ENCODE measurements around the gene CCDC3. TPM values are rescaled to one million over a fixed set of nuclear protein-coding genes. Genes with fewer than 3 reads are reported as not detected.
A peak's percentile ranks its signal among the peaks of the same experiment; 100 is the strongest.

Gene CCDC3
- polyA plus RNA-seq, 1 donor, result 14.2 TPM

GRCh38 chr10:12925845-12926244 is 75.7 kb downstream of the CCDC3 start:
- no peak for DNase-seq

- no peak for DNase-seq
These were observed 76.6 kb downstream of the CCDC3 start for GRCh38 chr10:12924911-12925310.

DNA sequence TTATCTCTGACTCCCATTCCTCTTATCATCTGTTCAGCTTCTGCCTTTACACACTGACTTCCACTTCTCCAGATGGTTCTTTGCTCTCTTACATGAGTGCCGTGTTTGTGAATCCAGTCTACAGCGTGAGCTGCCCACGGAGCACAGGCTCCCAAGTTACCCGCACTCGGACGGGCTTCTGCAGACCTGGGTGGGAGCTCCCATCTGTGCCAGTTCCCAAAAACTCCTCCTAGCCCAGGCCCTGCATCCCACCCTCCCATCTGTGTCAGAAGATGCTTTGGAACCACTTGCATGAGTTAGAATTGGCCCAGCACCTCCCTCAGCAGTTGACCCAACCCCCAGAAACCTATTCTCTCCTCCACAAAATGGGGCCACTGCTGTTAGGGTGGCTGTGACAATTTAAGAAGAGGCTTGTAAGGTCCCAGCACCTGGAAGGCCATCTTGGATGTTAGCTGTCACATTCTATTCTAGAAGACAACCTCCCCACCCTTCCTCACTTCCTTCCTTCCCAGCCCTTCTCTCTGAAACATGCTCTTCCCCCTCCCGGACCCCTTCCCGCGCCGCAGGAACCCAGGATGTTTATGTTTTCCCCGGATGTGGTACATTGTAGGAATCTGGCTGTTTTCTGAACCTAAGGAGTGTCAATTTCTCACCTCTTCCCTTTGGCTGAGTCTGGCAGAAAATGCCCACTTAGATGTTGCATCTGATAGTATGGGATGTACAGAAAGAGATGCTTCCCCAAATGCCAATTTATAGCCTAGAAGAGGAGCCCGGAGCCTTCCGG is 79.2 kb downstream of the CCDC3 start:
- no peak for DNase-seq

DNA sequence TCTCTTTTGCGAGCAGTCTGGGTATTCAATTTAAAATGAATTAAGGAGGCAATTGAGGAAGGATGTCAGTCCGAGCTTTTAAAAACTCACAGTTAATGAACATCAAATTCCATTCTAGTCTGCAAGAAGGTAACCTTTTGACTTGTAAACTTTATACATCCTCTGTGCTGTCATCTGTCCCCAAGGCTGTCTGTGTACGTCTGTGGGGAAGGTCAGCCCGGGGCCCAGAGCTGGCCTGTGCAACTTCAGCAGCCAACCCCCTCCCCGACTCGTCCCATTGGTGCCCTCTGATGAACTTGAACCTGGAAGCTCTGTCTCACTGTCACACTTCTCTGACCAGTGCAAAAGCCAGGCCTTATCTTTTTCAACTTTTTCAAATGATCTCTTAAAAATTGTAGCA is 80.3 kb downstream of the CCDC3 start:
- no peak for DNase-seq

- DNase-seq, result no peak
These were observed 81.9 kb downstream of the CCDC3 start for GRCh38 chr10:12919574-12919973.

DNA sequence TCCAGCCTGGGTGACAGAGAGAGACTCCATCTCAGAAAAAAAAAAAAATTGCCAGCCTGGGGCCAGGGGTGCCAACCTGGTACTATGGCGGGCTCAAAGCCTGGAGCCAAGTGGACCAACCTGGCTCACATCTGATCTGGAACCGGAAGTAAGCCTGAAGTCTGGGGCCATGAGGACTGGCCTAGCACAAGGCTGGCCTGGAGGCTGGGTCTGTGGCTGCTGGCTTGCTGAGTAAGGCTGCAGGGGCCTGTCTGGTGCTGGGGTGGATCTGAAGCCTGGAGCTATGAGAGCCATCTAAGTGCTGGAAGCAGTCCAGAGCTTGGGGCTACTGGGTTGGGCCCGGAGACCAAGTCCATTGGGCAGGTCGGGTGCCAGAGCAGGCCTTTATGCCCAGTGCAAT is 84.9 kb downstream of the CCDC3 start:
- no peak for DNase-seq

GRCh38 chr10:12915637-12916168 is 85.8 kb downstream of the CCDC3 start:
- no peak for DNase-seq

- no peak for DNase-seq
These were observed 87.4 kb downstream of the CCDC3 start for GRCh38 chr10:12914111-12914510.

GRCh38 chr10:12911795-12912194 is 89.7 kb downstream of the CCDC3 start:
- DNase-seq, result no peak

- DNase-seq, result no peak
These were observed 90.7 kb downstream of the CCDC3 start for GRCh38 chr10:12910835-12911234.

DNA sequence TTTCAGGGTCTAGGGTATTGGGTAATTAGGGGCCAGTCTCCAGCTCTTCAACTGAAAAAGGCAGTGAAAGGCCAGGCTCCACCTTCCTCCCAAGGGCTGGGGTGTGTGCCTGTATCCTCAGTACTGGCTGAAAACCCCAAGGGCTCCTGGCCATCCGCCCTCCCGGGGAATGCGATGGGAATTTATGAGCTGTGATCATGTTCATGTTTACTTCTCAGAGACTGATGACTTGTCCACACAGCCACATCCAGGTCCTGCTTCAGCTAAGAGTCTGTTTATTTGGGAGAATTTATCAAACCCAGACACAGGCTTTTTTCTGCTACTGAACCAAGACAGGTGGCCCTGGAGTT is 91.7 kb downstream of the CCDC3 start:
- no peak for DNase-seq

DNA sequence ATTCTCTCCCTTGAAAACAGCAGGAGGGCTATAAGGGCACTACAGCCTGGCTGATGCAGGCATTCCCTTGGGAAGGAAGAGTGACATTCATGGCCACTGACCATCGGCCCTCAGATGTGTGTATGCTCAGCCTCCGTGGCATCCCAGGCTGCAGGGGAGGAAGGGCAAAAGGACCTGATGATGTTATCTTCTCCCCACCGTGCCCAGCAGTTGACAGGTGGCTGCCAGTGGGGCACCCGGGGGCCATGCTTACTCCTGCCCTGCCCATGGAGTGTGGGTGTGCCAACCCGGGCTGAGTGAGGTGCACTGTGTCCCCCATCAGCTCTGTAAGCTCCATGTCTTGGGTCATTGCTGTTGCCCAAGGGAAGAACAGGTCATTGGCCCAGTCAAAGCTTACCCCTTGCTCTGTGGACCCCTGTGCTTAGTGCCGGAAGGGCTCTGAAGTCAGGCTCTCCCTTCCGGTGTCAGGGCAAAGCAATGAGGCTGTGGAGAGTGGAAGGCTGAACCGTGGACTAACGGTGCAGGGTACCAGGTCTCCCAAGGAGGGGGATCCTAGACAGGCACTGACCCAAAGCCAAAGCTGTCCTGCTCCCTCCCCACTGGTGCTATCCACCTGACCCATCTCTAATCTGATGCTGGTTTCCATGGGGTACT is 92.2 kb downstream of the CCDC3 start:
- DNase-seq, result no peak

DNA sequence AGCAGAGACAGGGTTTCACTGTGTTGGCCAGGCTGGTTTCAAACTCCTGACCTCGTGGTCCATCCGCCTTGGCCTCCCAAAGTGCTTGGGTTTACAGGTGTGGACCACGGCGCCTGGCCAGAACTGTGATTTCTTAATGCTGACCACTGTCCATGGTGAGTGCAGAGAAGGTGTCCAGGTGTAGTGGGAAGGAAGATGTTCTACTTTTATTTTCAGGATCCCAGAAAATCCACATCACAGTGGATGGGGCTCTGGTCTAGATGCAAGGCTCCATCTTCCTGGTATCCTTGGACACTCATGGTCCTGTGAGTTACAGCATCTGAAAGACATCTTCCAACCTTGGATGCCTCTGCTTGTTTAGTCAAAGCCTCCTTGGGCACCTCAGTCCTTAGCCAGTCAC is 92.7 kb downstream of the CCDC3 start:
- no peak for DNase-seq

DNA sequence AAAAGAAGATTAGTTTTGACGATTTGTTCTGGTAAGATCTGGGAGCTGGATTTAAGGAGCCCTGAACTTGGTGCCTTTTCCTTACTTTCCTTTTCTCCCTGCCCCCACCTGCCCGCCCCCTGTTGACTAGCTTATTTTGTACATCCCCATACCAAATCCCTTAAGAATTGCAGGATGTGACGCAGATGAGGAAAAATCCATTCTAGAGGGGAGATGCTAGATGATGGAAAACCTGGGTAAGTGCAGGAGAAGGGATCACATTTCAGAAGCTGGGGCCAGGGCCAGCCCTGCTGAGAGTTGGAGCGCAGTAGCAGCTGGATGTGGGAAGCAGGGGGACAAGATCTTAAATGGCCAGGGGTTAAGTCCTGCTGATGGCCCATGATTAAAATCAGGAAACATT is 93.9 kb downstream of the CCDC3 start:
- no peak for DNase-seq

DNA sequence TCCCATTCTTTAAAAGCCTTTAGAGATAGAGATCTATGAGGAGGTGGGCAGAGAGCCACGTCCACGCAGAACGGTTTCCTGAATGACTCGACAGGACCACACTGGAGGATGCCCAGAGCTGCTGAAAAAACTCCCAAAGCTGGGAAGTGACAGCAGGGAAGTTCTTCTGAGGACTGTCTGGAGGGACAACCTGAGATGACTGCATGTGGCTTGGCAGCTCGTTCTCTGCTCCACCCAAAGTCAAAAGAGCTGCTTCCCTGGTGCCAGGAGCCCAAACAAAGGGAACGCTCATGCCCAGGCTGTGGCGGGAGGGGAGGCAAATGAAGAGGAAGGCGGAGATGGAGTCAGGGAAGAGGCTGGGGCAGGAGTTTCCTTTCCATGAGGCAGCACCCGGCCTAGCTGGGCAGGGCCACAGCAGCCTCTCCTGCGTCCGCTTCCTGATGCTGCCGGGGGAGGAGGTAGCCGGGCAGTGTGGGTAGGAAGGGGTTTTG is 95.4 kb downstream of the CCDC3 start:
- DNase-seq, result no peak

DNA sequence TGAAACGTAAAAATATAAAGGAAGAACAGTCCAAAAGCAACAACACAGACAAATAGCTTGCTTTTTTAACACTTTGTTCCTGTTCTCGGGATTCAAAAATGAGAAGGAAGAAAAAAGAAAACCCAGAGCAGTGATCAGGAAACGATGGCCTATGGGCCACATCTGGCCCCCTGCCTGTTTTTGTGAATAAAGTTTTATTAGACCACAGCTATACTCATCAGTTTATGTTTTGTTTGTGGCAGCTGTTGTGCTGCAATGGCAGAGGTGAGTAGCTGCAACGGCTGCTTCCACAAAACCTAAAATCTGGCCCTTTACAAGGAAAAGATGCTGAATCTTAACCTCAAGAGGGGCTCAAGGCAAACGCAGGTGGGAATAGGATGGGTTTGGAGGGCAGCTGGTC is 96.4 kb downstream of the CCDC3 start:
- no peak for DNase-seq

DNA sequence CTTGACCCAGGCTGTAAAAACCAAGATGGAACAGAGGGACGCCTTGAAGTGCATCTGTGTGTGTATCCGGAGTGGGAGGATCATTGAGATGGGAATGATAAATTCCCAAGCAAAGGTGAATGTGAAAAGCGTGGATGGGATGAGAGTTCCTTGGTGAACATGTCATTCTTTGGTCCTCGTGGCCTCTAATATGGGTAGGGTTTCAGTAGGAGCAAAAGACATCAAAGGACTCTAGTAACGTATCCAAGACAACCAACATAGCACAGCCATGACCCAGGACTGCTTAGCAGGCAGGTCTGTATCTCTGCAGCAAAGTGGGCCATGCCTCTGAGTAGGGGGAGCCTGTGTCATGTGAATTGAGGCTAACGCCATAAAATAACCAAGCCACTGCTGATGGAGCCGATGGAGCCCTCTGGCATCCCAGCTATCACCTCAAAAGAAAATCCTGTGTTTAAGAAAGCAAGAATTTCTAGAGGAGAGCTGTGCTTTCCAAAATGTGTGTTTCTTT is 98.6 kb downstream of the CCDC3 start:
- DNase-seq, result no peak

DNA sequence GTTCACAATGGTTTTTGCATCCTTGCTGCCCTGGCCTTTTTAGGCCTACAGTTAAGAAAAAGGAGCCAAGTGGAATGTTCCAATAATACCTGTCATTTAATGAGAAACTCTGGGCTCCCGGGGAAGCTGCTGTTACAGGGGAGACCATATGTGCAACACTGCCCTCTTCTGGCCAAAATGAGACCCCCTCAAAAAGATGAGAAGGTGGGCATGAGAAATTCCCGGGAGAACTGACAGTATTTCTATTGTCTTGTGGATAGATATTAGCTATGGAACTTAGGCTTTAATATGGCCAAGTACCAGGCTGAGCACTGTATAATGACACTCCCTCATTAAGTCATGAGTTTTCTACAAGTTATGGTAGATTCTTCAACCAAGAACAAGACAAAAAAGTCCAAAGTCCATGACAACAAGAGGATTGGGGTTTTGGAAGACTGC is 99.4 kb downstream of the CCDC3 start:
- DNase-seq, result peak; percentile 81

DNA sequence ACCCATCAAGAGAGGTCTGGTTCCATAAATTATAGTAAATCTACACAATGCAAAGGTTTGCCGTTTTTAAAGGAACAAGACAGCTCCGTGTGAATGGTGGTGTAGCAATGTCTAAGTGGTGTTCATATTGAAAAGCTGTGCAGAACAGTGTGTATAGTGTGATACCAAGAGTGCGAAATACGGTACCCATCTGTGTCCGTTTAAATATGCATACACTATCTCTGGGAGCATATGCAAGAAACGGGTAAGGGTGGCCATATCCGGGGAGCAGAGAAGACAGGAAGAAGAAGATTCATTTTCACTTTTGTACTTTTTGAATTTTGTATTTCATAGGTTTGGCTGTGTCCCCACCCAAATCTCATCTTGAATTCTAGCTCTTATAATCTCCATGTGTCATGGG is 102.0 kb downstream of the CCDC3 start:
- no peak for DNase-seq

DNA sequence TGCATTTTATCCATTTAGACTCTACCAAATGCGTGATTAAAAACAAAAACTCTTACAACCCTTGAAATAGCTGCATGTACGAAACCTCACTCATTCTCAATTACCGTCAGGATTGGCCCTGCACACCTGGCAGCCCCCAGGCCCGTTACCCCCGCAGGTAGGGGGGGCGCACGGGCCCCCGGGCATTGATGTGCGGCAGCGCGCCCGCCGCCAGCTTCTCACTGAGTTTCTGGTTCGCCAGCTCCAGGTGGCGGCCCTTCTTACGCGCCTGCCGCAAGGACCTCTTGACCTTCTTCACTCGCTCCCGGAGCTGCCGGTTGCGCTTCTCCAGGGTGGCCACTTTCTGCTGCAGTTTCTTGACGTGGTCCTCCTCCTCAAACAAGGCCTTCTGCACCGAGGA is 103.2 kb downstream of the CCDC3 start:
- DNase-seq, result no peak

- DNase-seq, result no peak
These were observed 104.2 kb downstream of the CCDC3 start for GRCh38 chr10:12897278-12897677.

GRCh38 chr10:12896251-12896650 is 105.3 kb downstream of the CCDC3 start:
- no peak for DNase-seq

GRCh38 chr10:12892924-12893323 is 108.6 kb downstream of the CCDC3 start:
- no peak for DNase-seq

All from left kidney (tissue), 2 donors.